Astrocyte of the hippocampus (primary cell): Measurements from ENCODE around the gene NUB1.

Experiments
- DNase-seq: peaks from one replicate; pipeline ENCODE4 v3.0.0; 2011; ENCODE audit warnings: low read depth, low spot score

The NUB1 gene

DNA sequence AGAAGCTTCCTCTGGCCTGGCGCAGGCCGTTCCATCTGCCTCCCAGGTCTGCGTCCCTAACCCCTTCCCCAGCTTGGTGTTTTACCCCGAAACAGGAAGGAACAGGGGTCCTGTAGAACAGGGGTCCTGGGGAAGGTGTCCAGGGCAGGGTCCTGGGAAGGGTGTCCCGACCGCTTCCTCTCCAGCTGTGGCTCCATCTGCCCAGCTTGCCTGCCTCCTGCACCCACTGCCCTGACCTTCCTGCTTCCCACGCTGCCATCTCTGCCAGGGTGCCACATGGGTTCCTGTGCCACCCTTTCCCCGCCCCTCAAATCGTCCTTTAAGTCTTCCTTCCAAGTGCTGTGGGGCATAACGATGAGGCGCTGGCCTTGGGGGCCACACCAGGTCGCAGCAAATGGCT is 35.8 kb downstream of the NUB1 start:
- no peak for DNase-seq

DNA sequence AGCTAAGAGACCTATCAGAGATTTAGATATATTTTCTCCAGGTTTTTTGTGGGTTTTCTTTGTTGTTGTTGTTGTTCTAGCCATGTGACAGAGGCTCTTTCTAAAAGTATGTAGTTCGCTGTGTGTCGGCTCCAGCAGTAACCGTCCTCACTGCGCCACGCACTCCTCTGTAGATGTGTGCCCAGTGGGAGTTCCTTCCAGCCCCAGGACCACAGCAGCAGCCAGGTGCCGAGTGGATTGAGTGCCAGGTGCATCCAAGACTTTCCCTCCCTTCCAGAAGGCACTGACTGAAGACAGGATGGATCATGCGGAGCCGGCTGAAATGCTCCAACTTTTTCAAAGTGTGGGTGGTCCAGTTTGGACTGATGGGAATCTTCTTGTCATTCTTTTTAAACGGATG is 36.4 kb downstream of the NUB1 start:
- no peak for DNase-seq

GRCh38 chr7:151378496-151379192 is 37.0 kb downstream of the NUB1 start:
- DNase-seq, result no peak

DNA sequence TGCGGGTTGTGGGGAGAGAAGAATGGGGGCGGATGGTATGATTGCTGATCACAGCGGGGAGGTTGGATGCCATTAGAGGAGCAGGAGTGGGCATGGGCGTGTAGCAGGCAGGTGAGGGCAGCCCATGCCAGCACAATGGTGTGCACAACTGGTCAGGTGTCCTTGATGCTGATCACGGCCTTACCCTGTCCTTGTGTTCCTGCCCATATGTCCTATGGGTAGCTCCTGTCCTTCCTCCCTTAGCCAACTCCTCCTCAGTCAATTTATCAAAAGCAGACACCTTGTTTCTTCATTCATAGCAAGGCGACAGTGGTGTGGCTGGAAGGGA is 37.5 kb downstream of the NUB1 start:
- no peak for DNase-seq

DNA sequence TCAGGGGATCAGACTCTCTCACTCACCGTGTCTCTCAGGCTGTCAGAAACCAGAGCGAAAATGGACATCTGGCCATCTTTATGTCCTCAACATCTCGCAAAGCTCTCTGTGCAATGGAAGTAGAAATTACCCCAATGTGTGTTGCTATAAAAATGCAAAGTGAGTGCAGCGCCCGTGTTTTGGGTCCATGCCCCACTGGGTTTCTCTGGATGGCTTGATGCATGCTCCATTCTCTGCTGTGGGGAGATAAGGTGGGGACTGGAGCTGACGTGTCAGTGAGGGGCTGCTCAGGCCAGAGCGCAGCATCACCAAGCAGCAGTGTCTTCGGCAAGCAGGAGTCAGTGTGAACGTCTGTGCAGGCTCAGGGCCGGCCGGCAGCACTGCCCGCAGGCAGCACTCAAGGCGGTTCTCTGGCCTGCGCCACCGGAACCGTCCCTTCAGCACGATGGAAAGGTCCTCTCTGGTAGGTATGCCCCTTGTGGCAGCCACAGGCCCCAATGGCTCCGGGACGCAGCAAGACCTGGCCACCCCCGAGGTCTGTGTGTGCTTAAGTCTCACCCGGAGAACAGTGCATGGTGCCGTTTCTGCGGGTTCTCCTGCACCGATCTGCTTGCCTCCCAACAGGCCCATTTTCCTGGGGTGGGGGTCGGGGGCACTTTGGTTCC is 38.1 kb downstream of the NUB1 start:
- DNase-seq, result no peak

GRCh38 chr7:151380199-151381097 is 38.8 kb downstream of the NUB1 start:
- no peak for DNase-seq

- no peak for DNase-seq
Measured at GRCh38 chr7:151381098-151381347, 39.4 kb downstream of the NUB1 start.

- no peak for DNase-seq
Measured at GRCh38 chr7:151381348-151382078, 39.9 kb downstream of the NUB1 start.

- peak; percentile 38 for DNase-seq
Measured at GRCh38 chr7:151382079-151382885, 40.7 kb downstream of the NUB1 start.

DNA sequence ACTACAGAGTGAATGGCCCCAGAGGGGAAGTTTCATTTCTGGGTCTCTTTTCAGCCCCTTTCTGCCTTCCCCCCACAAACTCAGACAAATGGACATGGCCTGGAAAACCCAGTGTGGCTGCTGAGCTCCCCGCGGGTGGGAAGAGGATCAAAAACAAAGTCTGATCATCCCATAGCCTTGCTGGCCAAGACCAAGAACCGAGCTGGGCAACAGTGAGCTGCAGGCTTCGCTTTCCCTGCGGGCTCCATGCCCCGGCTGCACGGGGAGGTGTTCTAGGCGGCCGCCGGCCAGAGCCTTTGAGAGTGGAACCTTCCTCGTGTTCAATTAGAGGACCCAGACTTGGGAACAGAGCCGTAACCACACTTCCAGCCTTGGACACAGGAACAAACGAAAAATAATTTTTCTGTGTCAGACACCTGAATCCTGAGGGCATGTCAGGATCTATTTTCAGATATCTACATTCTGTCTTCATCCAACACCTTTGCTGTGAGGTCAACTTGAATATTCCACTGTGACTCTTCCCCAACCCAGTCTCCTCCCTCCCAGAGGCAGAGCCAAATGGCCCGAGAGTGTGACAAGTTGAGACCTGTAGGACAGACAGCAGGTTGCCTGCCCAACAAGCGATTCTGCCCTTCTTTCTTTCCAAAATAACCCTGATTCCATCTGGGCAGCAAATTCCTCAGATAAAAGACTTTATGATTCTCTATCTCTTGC is 42.2 kb downstream of the NUB1 start:
- no peak for DNase-seq

DNA sequence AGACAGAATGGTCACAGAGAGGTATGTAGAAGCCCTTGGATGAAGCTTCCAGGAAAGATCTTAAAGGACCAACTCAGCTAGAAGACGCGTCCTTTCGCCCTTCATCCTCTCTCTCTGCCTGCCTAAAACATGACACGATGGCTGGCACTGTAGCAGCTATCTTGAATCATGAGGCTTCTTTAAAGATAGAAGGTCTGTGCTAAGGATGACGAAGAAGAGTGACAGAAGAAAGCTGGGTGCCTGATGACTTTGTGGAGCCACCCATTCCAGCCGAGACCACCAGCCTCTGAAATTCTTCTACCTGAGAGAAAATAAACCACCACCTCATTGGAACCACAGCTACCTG is 42.7 kb downstream of the NUB1 start:
- DNase-seq, result no peak

- no peak for DNase-seq
Measured at GRCh38 chr7:151384776-151385625, 43.4 kb downstream of the NUB1 start.

DNA sequence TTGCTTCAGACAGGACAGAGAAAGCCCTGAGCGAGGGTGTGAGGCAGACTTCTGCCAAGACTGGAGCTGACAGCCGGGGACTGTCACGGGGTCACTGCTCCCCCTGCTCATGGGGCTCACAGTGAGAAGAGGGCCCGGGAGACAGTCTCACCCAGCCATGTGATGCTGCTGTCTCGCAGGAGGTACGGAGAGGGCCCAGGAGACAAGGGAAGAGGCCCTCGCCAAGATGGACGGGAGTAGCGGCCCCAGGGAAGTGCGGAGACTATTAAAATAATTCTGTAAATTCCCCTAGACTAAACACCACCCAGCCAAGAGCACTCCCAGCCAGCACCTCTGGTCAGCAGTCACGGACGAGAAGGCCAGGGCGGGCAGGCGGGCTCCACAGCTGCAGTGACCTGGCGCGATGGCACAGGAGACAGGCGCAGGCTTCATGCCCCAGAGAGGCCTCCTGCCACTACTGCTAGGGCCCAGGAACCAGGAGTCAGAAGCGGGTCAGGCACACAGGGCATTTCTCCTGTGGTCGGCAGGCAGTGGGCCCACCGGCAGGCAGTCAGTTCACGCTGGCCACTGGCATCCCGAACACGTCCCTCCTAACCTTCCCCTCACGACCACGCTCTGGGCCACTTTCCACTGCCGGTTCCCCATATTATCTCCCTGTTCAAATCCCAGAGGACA is 44.2 kb downstream of the NUB1 start:
- DNase-seq, result no peak

- no peak for DNase-seq
Measured at GRCh38 chr7:151386301-151387160, 44.9 kb downstream of the NUB1 start.

- DNase-seq, result no peak
Measured at GRCh38 chr7:151387161-151388006, 45.8 kb downstream of the NUB1 start.

DNA sequence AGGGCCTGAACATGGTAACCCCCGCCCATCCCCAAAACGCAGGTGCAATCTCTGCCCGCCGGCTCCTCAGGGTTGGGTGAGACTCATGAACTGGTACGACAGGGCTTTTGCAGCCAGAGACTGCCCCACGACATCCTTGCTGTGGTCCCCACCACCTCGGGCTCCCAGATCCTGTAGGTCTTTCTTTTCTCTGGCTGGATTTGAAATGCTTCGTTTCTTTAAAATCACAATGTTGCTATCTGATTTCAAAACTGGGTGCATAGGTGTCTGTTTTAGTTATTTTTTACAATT is 46.3 kb downstream of the NUB1 start:
- no peak for DNase-seq

- no peak for DNase-seq
Measured at GRCh38 chr7:151388430-151388829, 46.8 kb downstream of the NUB1 start.
